Esophagus muscularis mucosa (tissue), 3 donors: ENCODE measurements around the gene ZNHIT6.

Experiments
- POLR2A ChIP-seq: fragments of 450-650 bp; IDR thresholded peaks from one replicate; pipeline ENCODE4 v1.6.1; 2017; ENCODE audit warnings: antibody characterized with exemption, moderate library complexity, mild to moderate bottlenecking, low read depth
- POLR2AphosphoS5 ChIP-seq, 2 donors: sonication (generic); formaldehyde crosslinking; IDR thresholded peaks; one replicate each; pipeline ENCODE4 v1.6.1; 2017; ENCODE audit warnings: antibody characterized with exemption in 2 of 2
- TF ChIP-seq, protein P1 (sequence below), 3 experiments: fragments of 200-600 bp in 2 of 3; fragments of 450-650 bp in 1 of 3; sonication (generic) in 2 of 3; IDR thresholded peaks; one replicate each; pipeline ENCODE4 v1.5.1; 2017 to 2019; ENCODE audit warnings: antibody characterized with exemption in 3 of 3, mild to moderate bottlenecking in 2 of 3, moderate library complexity in 1 of 3

DNA sequence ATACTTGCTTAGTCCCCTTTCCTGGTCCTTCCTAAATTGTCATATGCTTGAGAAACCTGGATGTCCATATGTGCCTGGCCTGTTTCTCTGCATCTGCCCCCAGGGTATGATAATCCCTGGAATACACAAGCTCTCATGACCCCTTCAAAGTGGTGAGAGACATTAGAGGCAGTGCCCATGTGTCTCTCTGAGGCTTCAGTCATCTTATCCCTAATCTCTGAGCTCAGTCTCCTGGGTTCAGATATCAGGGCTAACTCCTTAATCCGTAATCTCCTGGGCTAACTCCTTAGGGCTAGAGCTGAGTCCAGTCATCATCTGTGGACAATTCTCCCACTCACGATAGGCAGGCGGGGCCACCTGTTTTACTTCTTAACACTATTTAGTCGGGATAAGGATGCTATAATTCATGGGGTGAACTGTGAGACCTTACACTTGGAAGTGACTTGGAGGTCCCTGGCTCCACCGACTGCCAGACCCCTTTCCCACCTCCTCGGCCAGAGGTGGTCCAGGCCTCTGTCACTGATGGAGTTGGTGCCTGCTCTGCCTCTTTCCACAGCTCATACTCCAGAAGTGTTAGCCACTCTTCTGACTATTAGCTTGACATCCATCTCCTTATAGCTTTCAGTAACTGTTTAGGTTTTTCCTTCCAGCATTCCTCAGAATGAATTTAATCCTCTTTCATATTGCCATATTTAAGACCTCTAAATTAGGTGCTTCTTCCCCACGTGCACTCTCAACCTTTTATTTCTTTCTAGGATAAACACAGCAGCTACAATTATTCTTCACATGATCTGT is 105.0 kb downstream of the ZNHIT6 start:
- TF ChIP-seq POLR2AphosphoS5 (IDR thresholded peaks at IDR 0.05) (no peak), POLR2A (no peak)
- TF ChIP-seq, protein P1, sequence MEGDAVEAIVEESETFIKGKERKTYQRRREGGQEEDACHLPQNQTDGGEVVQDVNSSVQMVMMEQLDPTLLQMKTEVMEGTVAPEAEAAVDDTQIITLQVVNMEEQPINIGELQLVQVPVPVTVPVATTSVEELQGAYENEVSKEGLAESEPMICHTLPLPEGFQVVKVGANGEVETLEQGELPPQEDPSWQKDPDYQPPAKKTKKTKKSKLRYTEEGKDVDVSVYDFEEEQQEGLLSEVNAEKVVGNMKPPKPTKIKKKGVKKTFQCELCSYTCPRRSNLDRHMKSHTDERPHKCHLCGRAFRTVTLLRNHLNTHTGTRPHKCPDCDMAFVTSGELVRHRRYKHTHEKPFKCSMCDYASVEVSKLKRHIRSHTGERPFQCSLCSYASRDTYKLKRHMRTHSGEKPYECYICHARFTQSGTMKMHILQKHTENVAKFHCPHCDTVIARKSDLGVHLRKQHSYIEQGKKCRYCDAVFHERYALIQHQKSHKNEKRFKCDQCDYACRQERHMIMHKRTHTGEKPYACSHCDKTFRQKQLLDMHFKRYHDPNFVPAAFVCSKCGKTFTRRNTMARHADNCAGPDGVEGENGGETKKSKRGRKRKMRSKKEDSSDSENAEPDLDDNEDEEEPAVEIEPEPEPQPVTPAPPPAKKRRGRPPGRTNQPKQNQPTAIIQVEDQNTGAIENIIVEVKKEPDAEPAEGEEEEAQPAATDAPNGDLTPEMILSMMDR (IDR thresholded peaks at IDR 0.05) = no peak
